AG09309 (cell line): ENCODE data around the gene FHL3.
A peak's percentile ranks its signal among the peaks of the same experiment; 100 is the strongest.
"Not testable (repeated sequence)": the region's sequence is repeated elsewhere in the genome, so short reads cannot be mapped to it uniquely, and the experiment has no call there.

Experiments
- DNase-seq: peaks from one replicate; pipeline ENCODE4 v3.0.0-alpha.2; 2010; ENCODE audit warnings: low read depth
- H3K4me3 ChIP-seq: 2 replicates; pipeline ENCODE4 v1.5.1; 2011; ENCODE audit warnings: mild to moderate bottlenecking, low read depth, low read length, moderate library complexity; ENCODE audit not compliant: control insufficient read depth
- TF ChIP-seq, protein P1 (sequence below): IDR thresholded peaks from 2 replicates; pipeline ENCODE4 v1.5.1; 2011; ENCODE audit warnings: mild to moderate bottlenecking, low read depth, low read length, inconsistent platforms; ENCODE audit not compliant: insufficient read depth, control insufficient read depth; ENCODE audit errors: missing control alignments

FHL3 gene

GRCh38 chr1:37983546-37983945 lies 21.8 kb downstream of the FHL3 start:
- H3K4me3 ChIP-seq: no peak overlapping the region
- TF ChIP-seq, protein P1, sequence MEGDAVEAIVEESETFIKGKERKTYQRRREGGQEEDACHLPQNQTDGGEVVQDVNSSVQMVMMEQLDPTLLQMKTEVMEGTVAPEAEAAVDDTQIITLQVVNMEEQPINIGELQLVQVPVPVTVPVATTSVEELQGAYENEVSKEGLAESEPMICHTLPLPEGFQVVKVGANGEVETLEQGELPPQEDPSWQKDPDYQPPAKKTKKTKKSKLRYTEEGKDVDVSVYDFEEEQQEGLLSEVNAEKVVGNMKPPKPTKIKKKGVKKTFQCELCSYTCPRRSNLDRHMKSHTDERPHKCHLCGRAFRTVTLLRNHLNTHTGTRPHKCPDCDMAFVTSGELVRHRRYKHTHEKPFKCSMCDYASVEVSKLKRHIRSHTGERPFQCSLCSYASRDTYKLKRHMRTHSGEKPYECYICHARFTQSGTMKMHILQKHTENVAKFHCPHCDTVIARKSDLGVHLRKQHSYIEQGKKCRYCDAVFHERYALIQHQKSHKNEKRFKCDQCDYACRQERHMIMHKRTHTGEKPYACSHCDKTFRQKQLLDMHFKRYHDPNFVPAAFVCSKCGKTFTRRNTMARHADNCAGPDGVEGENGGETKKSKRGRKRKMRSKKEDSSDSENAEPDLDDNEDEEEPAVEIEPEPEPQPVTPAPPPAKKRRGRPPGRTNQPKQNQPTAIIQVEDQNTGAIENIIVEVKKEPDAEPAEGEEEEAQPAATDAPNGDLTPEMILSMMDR: no peak
- no peak for DNase-seq

DNA sequence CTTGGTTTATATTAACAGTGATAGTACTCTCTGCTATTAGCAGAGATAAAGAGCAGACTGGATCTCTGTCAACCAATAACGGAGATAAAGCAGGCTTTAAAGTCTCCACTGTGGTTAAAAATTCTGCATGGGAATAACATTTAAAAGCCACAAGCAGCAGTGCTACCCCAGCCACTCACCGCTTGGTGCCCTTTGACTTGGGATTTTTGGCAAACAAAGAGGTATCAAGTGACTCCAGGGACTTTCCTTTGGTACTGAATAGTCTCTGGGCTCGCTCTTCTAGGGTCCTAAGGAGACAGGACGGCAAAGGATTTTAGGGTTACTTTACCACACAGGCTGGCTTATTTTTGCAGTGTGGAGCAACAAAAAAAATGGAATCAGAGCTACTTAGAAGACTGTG lies 26.8 kb downstream of the FHL3 start:
- TF ChIP-seq, protein P1: no peak
- DNase-seq: no peak
- no peak overlapping the region for H3K4me3 ChIP-seq

GRCh38 chr1:37975083-37975482 lies 30.2 kb downstream of the FHL3 start:
- TF ChIP-seq, protein P1: peak; percentile 60
- DNase-seq, H3K4me3 ChIP-seq: not testable (repeated sequence)

GRCh38 chr1:37974567-37974966 lies 30.7 kb downstream of the FHL3 start:
- H3K4me3 ChIP-seq: no peak overlapping the region
- TF ChIP-seq, protein P1: no peak
- DNase-seq: no peak

DNA sequence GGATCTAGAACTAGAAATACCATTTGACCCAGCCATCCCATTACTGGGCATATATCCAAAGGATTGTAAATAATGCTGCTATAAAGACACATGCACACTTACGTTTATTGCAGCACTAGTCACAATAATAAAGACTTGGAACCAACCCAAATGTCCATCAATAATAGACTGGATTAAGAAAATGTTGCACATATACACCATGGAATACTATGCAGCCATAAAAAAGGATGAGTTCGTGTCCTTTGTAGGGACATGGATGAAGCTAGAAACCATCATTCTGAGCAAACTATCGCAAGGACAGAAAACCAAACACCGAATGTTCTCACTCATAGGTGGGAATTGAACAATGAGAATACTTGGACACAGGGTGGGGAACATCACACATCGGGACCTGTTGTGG lies 31.6 kb downstream of the FHL3 start:
- not testable (repeated sequence) for H3K4me3 ChIP-seq, DNase-seq

GRCh38 chr1:37965301-37965700 lies 40.0 kb downstream of the FHL3 start:
- TF ChIP-seq, protein P1: no peak
- no peak for DNase-seq
- H3K4me3 ChIP-seq: no peak overlapping the region

GRCh38 chr1:37964106-37964505 lies 41.2 kb downstream of the FHL3 start:
- not testable (repeated sequence) for DNase-seq, H3K4me3 ChIP-seq

DNA sequence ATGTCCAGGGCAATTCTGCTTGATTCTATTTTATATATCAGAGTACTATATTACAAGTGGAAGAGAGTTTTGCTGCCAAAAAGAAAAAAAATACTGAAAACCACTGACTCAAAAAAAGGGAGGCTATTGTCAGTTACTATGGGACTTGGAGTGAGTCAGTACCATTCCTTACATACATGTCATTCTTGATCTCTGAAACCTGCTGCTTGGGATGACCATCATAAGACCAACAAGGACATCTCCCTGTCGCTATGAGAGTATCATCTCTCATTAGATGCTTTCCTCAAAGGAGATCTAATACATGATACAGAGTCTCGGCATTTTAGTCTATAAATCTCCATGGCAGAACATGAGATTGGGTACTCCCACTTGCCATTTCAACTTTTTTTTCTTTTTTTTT lies 46.6 kb downstream of the FHL3 start:
- TF ChIP-seq, protein P1: no peak
- no peak overlapping the region for H3K4me3 ChIP-seq
- DNase-seq: peak; percentile 77
